HG02763 (cell line): Measurements from ENCODE around the gene MAML3.

Experiments used
- ATAC-seq: cut with Tn5 transposase; IDR thresholded peaks from one replicate; pipeline ENCODE4 v1.9.1; 2021; ENCODE audit warnings: mild to moderate bottlenecking, moderate library complexity; ENCODE audit not compliant: unreplicated experiment

The MAML3 gene

GRCh38 chr4:140012688-140013486, 141.1 kb downstream of the MAML3 start:
- ATAC-seq: no peak

DNA sequence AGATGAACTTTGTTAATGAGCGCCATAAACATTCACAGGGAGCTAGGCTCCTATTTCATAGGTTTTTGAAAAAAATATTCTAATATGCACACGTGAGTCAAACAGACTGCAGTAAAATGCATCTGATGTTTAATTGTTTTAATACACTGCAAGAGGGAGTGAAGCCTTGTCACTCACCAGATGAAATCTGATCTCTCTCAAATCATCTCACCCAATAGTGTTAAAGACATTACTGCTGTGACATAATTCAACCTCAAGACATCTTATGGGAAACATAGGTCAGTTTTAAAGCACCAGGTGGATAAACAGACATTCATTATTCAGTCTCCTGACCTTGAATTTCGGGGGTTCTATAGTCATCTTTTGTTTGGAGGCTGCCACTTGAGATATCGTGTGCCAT, 148.3 kb downstream of the MAML3 start:
- ATAC-seq: no peak

DNA sequence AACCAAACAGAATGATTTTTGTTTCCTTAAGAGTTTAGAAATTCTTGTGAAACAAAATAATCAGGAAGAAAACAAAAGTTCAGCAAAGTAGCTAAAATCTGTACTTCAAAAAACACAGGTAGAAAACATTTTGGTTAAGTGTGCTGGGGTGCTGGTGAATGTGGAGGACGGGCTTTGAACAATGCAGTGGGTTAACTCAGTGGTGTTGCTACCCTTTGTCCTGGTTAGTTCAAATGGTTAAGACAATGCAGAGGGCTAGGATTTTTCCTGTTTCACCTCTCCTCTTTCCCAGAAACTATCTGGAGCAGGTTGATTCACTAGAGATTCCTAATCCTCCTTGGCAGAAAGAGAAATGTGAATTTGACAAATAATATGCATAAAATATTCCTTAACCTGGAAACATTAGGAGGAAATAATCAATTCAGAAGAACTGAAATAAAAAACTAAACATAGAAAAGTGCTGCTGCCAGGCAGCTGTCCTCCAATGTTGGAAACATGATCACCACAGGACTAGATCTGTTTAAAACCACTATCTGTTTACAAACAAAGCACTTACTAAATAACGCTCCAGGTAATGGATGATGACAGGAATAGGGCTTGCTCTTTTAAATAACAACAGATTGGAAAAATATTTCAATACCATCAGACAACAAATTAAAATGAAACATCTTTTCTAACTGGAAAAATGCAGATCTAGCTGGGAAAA, 148.9 kb downstream of the MAML3 start:
- no peak for ATAC-seq

DNA sequence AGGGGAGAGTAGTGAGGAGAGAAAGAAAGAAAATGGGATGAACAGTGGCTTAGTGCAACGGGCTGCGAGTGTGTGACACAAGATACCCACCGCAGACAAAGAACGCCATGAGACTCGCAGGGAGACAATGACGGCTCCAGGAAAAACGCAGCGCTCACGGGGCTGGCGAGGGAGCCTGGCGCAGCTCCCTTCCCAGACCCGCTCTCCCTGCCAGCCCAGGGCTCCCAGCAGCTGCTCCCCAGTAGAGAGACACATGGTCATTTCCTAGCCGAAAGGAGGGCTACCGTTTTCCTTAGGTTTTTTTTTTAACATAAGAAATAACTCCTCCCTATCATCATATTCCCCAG, 149.5 kb downstream of the MAML3 start:
- no peak for ATAC-seq

DNA sequence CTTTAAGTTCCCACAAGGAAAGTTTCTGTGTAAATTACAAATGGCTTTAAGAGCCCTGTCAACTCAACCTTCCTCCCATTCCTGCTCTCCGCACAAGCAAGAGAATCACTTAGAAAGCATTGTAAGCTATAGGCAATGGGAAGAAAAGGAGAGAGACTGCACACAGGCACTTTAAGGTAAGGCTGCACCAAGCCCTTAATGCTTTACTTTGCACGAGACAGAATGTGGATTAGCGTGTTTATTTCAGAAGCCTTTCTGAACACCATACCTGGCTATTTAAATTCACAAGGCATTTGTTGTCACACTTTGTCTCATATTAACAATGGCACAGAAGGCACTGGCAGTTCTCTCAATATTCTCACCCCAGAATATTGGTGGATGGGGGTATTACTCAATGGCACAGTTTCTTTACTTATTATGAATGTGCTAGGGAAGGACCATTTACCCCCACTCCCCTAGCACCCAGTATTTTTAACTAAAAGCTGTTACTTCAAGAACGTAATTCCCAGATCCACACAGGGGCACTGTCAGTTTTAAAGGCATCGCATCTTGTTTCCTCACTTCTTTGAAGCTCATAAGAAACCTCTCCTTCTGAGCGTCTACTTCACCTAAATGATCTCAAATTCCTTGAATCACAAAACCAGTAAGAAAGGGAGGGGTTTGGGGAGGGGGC, 150.0 kb downstream of the MAML3 start:
- ATAC-seq: no peak

GRCh38 chr4:140000232-140000631, 153.8 kb downstream of the MAML3 start:
- no peak for ATAC-seq

DNA sequence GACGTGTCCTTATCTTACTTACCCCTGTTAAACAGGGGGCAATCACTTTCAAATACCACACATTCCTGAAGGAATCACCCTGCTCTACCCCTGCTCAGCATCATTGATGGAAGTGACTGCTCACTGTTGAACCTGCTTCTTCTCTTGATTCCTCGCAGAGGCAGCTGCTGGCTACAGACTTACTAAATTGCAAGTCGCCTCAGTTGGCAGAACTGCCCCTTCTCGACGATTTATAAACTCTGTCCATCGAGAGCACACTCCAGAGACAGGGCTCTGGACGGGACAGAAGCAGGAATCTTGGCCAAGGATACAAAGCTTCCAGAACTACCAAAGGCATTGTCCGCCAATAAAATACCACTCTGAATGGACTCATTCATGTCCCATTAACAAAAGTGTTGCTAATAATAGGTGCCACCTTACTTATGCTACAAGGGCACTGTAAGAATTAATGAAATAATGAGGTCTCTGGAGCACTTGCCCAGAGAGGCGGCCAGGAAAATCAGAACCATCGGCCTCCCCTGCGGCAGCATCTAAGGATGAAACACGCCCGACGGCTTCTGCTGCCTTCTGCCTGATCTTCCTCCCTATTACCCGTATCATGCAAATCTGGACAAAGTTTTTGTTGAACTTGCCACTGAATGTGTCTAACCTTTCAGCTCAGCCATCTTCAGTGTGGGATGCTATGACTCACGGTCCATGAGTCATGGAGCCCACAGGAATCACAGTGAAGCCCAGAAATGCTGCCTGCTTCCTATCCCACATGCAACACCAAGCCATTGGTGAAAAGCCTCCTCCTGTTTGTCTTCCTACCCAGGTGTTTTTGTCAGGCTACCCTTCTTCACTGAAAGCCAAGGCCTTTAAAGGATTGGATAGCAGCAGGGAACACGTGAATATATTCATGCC, 164.9 kb downstream of the MAML3 start:
- no peak for ATAC-seq

DNA sequence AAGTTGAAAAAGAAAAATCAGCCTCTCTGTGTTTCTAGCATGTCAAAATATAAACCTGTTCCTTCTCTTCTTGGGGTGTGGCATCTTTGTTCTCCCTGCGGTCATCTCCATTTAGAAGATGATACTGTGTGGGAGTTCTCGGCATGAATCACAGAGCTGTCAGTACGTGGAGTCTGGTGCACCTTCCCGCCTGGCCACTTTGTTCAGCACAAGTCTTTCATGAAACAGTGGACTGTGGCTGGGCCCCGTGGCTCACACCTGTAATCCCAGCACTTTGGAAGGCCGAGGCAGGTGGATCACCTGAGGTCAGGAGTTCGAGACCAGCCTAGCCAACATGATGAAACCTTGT, 166.5 kb downstream of the MAML3 start:
- ATAC-seq: no peak

- no peak for ATAC-seq
Measured at GRCh38 chr4:139986689-139987501, 167.1 kb downstream of the MAML3 start.

DNA sequence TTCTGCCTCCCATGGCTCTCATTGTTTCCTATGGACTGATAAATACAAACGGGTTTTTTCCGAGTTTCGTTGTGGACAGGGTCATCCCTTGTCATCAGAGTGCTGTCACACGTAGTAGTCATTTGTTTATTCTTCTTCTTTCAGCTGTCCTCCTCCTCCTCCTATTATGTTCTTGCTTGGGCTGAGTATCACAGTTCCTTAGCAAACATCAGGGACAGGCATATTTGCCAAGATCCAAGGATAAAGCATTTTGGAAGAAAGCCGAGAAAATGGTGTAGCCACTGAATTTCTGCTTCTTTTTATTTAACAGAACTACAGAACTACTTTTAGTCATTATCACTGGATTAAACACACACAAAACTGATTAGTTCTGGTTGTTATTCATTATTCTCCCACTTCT, 167.9 kb downstream of the MAML3 start:
- no peak for ATAC-seq

- no peak for ATAC-seq
Measured at GRCh38 chr4:139985401-139985800, 168.6 kb downstream of the MAML3 start.

- ATAC-seq: no peak
Measured at GRCh38 chr4:139984471-139984870, 169.5 kb downstream of the MAML3 start.

- ATAC-seq: peak; percentile 92
Measured at GRCh38 chr4:139978692-139979091, 175.3 kb downstream of the MAML3 start.

DNA sequence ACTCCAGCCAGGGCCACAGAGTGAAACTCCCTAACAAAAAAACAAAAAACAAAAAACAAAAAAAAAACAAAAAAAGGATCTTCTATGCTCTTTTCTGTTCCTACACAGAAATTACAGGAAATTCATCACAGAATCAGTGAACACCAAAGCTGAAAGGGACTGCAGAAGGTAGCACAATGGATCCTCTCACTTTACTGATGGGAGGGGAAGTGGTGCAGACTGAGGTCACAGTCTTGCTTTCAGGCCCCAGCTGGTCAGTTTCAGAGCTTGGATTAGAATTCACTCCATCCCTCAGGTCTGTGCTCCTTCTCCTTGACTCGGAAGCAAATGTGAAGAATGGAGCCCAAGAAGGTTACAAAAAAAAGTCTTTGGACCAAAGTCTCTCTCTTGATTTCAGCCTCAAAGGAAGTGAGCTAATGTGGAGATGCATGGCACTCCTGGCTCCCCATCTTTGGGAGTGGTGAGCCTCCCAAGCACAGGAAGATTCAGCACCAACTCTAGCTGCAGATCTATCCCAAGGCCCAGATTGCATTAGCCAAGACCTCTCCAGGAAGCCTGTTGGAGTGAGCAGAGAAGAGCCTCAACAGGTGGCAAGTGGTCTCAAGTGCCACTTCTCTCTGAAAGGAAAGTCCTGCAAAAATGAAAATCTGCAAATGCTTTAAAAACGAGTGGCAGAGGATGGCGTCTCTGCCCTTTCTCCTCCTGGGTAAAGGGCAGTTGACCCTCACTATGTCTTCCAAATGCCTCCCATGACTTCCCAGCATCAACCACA, 176.0 kb downstream of the MAML3 start:
- no peak for ATAC-seq

DNA sequence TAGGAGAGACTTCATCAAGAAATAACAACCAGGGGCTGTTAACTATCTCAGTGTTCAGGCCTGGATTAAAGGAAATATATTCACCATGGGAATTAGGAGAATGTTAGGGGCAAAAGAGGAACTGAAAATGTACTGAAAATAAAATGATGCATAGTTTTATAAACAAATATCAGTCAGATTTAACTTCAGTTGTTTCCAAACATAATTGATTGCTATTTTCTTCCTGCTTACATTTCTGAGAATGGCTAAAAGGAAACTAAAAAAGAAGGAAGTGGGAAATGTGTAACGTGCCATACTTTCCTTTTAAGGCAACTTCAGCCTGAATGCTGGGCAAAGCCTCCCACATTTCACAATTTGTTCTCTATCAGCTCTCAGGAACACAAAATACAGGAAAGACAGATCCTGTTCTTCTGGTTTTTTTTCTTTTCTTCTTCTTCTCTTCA, 178.1 kb downstream of the MAML3 start:
- no peak for ATAC-seq

DNA sequence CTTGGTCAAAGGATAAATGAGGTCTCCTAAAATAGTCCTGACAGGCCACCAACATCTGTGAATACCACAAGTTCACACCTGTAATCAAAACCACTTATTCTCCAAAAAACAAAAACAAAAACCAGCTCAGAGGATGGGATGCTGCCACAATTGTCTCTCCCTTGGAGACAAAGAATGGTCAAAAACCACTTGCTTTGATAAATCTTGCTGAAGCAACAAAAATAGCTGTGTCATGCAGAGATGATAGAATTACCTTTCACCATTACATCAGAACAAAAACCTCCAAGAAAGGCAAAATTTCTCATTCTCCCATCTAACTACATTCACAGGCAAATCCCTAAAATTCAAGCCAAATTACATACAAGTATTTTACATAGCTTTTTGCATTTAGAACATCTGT, 180.4 kb downstream of the MAML3 start:
- no peak for ATAC-seq

DNA sequence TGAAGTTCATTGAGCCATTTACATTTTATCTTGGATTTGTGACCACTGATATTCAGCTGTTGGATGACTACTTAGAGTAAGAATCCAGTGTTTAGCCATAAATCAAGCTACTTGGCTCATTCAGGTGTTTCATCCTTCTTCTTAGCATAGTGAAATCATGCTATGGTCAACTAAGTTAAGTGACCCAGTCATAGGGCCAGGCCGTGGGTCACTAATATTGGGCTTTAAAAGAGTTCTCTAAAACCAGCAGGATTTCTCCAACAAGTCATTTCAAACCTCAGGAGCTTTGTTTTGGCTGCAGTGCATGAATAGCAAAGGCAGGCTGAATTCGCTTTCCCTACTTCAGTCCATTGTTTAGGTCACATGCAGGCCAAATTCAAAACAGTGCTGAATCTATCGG, 181.0 kb downstream of the MAML3 start:
- no peak for ATAC-seq

DNA sequence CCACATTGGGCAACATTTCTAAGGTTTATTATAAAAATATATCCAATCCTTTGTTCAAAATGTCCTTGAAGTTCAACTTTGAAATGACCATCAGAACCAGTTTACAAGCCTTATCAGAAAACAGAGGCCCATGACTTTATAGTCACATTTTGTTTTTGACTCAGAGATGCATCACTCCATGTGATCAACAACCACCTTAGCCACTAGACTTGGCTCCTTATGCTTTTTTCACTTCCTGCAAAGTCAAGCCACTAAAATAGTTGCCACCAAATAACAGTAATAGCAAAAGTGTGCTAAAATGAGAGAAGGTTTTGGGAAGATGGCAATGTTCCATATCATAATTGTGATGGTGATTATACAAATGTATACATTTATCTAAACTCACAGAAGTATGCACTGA, 181.7 kb downstream of the MAML3 start:
- no peak for ATAC-seq

DNA sequence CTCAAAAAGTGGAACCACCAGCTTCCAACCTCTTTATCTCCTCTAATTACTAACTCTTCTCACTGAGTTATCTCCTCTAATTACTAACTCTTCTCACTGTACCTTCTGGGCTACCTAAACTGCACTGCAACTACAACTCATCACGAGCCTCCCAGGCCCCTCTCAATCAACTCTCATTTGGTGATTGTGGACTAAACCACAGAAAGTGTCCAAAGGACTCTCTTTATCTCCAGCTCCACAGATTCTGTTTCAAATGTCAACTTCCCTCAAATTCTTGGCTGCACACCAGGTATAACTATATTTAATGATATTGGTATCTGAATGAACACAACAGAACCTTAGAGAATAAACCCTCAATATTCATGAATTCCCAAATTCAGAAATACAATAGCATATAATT, 182.9 kb downstream of the MAML3 start:
- ATAC-seq: no peak
